SH-SY5Y (cell line): ENCODE measurements around the gene PCP4.

Source experiments
- GATA2 ChIP-seq: IDR thresholded peaks from 2 replicates; pipeline ENCODE4 v1.6.1; 2011; ENCODE audit warnings: mild to moderate bottlenecking, low read depth, low read length
- GATA3 ChIP-seq: IDR thresholded peaks from 2 replicates; pipeline ENCODE4 v1.6.1; 2011; ENCODE audit warnings: low read depth, mild to moderate bottlenecking, low read length, moderate library complexity

GRCh38 chr21:39900911-39901310, 33.7 kb downstream of the PCP4 start:
- TF ChIP-seq GATA2, result no peak
- TF ChIP-seq GATA3, result no peak
